Activated T-helper 17 cell treated with anti-CD3 and anti-CD28 coated beads, Interleukin-2, amount 50 U/mL, for 72 hours (primary cell): ENCODE results near the gene RIOK3. TPM values are rescaled to one million over a fixed set of nuclear protein-coding genes. Genes with fewer than 3 reads are reported as not detected.

ENCODE experiments used
- ATAC-seq: fragments of 150-1000 bp; cut with Tn5 transposase; replicated peaks from 2 replicates; pipeline ENCODE4 v1.10.0; 2021; ENCODE audit warnings: mild to moderate bottlenecking, moderate library complexity
- H3K27ac Mint-ChIP-seq: one replicate; pipeline ENCODE4 v1.8.0; 2022; ENCODE audit warnings: mixed read lengths
- H3K27me3 Mint-ChIP-seq: one replicate; pipeline ENCODE4 v1.8.0; 2022; ENCODE audit warnings: mixed read lengths
- H3K36me3 Mint-ChIP-seq: one replicate; pipeline ENCODE4 v1.8.0; 2022; ENCODE audit warnings: low read depth, mild to moderate bottlenecking, mixed read lengths
- H3K4me1 Mint-ChIP-seq: one replicate; pipeline ENCODE4 v1.8.0; 2022; ENCODE audit warnings: mixed read lengths
- H3K4me3 Mint-ChIP-seq: one replicate; pipeline ENCODE4 v1.8.0; 2022; ENCODE audit warnings: mild to moderate bottlenecking, mixed read lengths
- H3K9me3 Mint-ChIP-seq: one replicate; pipeline ENCODE4 v1.8.0; 2022; ENCODE audit warnings: mixed read lengths
- total RNA-seq, 2 donors: library from RNA; stranded (reverse); gene quantifications; one replicate each; pipeline ENCODE4 v1.2.3, GENCODE V29; 2022

RIOK3 gene
- total RNA-seq, 2 donors from 2014 or later: 56.8 to 101 TPM

DNA sequence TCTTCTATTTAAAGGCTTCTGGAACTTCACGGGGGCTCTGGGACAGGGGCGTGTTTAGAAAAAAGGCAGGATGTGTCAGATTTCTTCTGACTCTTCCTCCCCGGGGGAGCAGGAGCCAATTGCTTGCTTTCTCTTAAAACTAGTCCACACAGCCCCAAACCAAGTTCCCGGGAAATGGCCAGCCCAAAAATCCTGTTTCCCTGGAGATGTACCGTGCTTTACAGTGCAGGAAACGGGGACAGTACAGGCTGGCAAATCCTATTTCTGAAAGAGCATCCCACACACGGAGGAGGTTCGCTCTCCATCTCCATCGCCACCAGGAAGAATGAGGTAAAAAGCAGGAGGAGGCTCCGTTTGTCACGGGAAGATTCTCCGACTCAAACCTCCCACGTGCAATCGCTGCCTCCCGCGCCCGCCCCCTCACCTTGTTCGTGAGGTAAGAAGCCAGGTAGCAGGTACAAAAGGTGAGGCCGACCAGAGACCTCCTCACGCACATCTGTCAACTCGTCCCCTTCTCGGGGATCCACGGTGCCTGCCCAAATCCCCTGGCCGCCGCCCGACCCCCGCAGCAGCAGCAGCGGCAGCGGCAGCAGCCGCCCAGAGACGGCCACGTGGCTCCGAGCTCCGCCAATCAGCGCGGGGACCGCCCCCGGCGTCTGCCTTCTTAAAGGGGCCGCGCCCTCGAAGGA, 15.6 kb upstream of the RIOK3 start:
- H3K27me3 Mint-ChIP-seq: no peaks in the 10 kb centered on the region
- ATAC-seq: peak; percentile 98
- peak overlapping the region; percentile 89 for H3K4me3 Mint-ChIP-seq
- no peaks in the 10 kb centered on the region for H3K9me3 Mint-ChIP-seq
- no peaks in the 10 kb centered on the region for H3K36me3 Mint-ChIP-seq
- no peaks in the 10 kb centered on the region for H3K4me1 Mint-ChIP-seq
- peak overlapping the region; percentile 76 for H3K27ac Mint-ChIP-seq

DNA sequence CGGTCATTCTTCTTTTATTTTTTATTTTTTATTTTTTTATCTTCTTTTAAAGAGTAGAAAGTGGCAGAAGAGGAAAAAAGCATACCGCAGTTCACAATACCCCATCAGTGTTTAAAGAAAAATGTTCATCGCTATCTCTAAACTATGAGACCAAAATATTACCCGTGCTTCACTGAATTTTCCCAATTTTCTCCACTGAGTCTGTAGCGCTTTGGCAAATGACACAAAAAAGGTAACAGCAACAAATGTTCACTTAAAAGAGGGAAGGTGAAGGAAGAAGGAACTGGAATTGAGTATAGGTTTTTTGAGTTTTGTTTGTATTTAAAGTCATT, 15.1 kb upstream of the RIOK3 start:
- no peak overlapping the region for H3K27ac Mint-ChIP-seq
- ATAC-seq: no peak

DNA sequence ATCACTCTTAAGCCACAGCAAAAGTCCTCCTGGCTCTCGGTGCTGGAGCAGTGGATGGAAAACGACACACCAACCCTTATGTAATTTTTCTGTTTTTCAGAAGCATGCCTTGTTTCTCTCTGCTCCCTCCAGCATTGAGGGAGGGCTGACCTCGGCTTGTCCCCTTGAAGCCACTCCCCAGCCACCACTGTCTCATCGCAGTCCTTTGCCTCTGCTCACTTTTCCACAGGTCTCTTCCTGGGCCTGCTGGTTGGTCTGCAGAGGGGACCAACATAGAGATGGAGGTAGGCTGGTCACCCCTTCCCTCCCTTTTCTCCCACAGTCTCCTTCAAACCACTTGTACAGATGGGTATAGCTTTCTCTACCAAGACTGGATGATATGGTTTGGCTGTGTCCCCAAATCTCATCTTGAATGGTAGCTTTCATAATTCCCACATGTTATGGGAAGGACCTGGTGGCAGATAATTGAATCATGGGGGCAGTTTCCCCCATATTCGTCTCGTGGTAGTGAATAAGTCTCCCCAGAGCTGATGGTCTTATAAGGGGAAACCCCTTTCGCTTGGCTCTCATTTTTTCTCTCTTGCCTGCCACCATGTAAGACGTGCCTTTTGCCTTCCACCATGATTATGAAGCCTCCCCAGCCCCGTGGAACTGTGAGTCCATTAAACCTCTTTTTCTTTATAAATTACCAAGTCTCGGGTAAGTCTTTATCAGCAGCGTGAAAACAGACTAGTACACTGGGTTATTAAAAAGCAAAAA, 14.3 kb upstream of the RIOK3 start:
- H3K4me1 Mint-ChIP-seq: no peaks in the 10 kb centered on the region
- H3K27me3 Mint-ChIP-seq: no peaks in the 10 kb centered on the region
- peak; percentile 41 for ATAC-seq
- H3K36me3 Mint-ChIP-seq: no peaks in the 10 kb centered on the region
- no peaks in the 10 kb centered on the region for H3K9me3 Mint-ChIP-seq
- H3K4me3 Mint-ChIP-seq: peak overlapping the region; percentile 89
- peak overlapping the region; percentile 51 for H3K27ac Mint-ChIP-seq

More for the DNA sequence above, 15.1 kb upstream of the RIOK3 start:
- Mint-ChIP-seq H3K36me3 (no peaks in the 10 kb centered on the region), H3K9me3 (no peaks in the 10 kb centered on the region), H3K4me1 (no peaks in the 10 kb centered on the region), H3K4me3 (peak overlapping the region; percentile 89), H3K27me3 (no peaks in the 10 kb centered on the region)

DNA sequence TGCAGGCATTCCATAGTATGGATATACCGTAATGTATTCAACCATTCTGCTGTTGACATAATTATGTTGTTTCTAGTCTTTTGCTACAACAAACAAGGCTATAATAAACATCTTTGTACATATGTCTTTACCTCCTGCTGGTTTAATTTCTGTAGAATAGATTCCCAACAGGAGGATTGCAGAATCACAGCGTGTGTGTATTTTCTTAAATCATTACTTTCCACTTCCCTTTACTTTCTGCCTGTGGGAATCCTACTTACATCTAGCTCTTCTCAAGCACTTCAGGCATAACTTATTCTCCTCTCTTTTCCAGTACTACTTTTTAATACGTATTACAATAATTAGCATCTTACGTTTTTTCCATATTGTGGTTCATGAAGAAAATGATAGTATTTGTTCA, 13.0 kb upstream of the RIOK3 start:
- no peaks in the 10 kb centered on the region for H3K4me1 Mint-ChIP-seq
- H3K27me3 Mint-ChIP-seq: no peaks in the 10 kb centered on the region
- H3K4me3 Mint-ChIP-seq: no peak overlapping the region
- no peak for ATAC-seq
- H3K36me3 Mint-ChIP-seq: no peaks in the 10 kb centered on the region
- no peaks in the 10 kb centered on the region for H3K9me3 Mint-ChIP-seq
- no peak overlapping the region for H3K27ac Mint-ChIP-seq

DNA sequence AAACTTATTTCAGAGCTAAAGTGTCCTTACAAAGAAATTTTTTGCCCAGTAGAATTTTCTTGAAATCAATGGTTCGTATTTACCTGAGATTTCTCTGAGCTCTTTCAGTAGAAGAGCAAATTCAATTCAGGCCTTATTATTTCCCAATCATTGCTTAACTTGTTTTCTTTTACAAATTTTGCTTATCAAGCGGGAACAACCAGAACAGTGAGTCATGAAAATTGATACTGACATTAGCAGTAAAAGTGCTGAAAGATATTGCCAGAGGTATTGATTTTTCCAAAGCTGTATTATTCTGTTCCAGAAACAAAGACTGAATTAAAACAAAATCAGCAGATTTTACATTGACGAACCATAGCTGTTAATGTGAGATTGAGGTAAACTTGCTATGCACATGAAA, 10.1 kb upstream of the RIOK3 start:
- Mint-ChIP-seq H3K9me3 (no peaks in the 10 kb centered on the region), H3K27ac (no peak overlapping the region)

DNA sequence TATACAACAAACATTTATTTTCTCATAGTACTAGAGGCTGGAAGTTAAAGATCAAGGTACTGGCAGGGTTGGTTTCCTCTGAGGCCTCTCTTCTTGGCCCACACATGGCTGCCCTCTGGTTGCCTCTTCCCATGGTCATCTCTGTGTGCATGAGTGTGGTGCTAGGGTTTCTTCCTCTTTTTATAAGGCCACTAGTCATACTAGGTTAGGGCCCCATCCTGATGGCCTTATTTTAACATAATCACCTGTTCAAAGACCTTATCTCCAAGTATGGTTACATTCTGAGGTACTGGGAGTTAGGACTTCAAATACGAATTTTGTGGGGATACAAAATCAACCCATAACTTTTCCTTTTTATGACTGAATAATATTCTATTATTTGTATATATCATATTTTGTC, 4.8 kb upstream of the RIOK3 start:
- H3K27me3 Mint-ChIP-seq: no peaks in the 10 kb centered on the region
- no peak for ATAC-seq

More for the DNA sequence above, 10.1 kb upstream of the RIOK3 start:
- H3K27me3 Mint-ChIP-seq: no peaks in the 10 kb centered on the region
- H3K36me3 Mint-ChIP-seq: no peaks in the 10 kb centered on the region
- H3K4me1 Mint-ChIP-seq: no peaks in the 10 kb centered on the region
- H3K4me3 Mint-ChIP-seq: no peak overlapping the region
- ATAC-seq: no peak

DNA sequence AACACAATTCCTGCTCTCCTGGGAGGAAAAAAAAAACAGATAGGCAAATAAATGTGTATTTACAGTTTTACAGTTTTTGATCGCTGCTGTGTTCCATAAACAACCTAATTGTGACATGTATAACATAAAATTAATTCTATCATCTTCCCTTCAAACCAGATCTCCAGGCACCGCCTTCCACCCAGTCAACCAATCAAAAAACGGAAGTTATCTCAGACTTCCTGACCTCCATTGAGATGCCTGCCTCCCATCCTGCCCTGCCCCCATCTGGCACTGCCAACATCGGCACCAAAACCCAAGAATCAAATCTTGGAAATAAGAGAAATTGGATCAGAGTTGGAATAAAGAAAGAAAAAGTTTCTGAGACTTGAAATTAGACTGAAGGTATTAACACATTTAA, 3.1 kb upstream of the RIOK3 start:
- peaks cover 23% of the 10 kb centered on the region for H3K4me1 Mint-ChIP-seq
- ATAC-seq: no peak

More for the DNA sequence above, 4.8 kb upstream of the RIOK3 start:
- Mint-ChIP-seq H3K27ac (no peak overlapping the region), H3K9me3 (no peaks in the 10 kb centered on the region), H3K4me3 (no peak overlapping the region), H3K4me1 (peaks cover 15% of the 10 kb centered on the region), H3K36me3 (peaks cover 7% of the 10 kb centered on the region)

DNA sequence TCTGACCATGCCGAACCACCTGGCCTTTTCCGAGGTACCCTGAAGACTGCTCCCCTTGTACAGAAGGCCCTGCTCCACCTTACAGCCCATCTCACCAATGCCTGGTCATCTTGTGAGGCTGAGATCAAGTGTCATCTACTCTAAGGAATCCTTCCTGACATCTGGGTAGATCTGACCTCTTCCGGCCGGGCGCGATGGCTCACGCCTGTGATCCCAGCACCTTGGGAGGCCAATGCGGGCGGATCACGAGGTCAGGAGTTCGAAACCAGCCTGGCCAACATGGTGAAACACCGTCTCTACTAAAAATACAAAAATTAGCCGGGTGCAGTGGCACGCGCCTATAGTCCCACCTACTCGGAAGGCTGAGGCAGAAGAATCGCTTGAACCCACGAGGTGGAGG, 2.1 kb upstream of the RIOK3 start:
- no peak for ATAC-seq
- Mint-ChIP-seq H3K36me3 (peaks cover 34% of the 10 kb centered on the region), H3K27me3 (no peaks in the 10 kb centered on the region), H3K9me3 (no peaks in the 10 kb centered on the region), H3K27ac (peak overlapping the region; percentile 95), H3K4me3 (peak overlapping the region; percentile 94), H3K4me1 (peaks cover 23% of the 10 kb centered on the region)

More for the DNA sequence above, 3.1 kb upstream of the RIOK3 start:
- Mint-ChIP-seq H3K27ac (no peak overlapping the region), H3K9me3 (no peaks in the 10 kb centered on the region), H3K27me3 (no peaks in the 10 kb centered on the region), H3K4me3 (no peak overlapping the region), H3K36me3 (peaks cover 25% of the 10 kb centered on the region)

DNA sequence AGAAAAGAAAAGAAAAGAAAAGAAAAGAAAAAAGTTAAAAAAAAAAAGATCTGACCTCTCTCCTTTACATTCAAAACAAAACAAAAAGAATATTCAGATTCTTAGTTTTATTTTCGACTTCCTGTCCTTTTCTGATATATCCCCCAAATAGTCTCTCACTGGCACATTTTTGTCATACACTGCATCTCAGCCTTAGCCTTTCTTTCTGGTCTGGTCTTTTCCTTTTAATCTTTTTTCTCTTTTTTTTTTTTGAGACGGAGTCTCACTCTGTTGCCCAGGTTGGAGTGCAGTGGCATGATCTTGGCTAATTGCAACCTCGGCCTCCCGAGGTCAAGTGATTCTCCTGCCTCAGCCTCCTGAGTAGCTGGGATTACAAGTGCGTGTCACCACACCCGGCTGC, 1.6 kb upstream of the RIOK3 start:
- Mint-ChIP-seq H3K4me1 (peaks cover 23% of the 10 kb centered on the region), H3K27ac (peak overlapping the region; percentile 95), H3K36me3 (peaks cover 35% of the 10 kb centered on the region), H3K4me3 (peak overlapping the region; percentile 94), H3K9me3 (no peaks in the 10 kb centered on the region), H3K27me3 (no peaks in the 10 kb centered on the region)
- no peak for ATAC-seq

DNA sequence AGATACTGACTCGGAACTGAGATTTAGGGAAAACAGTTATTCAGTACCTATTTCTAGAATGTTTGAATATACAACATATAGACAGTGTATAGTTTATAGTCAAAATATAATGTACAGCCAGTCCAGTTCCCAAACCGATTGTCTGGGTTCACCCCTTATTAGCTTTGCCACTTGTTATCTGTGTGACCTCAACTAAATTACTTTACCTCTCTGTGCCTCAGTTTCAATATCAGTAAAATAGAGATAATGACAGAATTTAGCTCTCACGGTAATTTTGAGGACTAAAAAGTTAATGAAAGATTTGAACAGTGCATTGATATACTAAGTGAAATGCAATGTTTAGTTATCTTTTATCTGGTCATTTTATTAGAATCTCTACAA, 750 bp upstream of the RIOK3 start:
- no peaks in the 10 kb centered on the region for H3K27me3 Mint-ChIP-seq
- H3K4me3 Mint-ChIP-seq: peak overlapping the region; percentile 94

DNA sequence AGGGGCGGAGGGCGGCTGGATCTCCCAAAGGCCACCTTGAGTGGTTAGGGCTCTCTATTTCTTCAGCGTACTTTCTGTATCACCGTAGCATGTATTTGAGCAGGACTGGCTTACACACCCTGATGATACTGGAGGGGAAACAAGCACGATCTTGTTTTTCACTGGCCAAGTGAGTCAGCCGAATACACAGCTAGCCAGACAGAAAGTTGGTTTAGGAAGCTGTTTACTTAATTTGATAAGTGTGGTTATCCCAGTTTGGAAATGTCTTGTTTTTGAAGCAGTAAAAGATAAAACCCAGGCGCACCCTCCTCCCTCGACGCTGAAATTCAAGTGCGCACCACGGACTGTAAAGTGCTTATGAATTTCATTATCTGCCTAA, 582 bp downstream of the RIOK3 start:
- Mint-ChIP-seq H3K36me3 (peaks cover 56% of the 10 kb centered on the region), H3K27ac (peak overlapping the region; percentile 95), H3K4me3 (peak overlapping the region; percentile 94), H3K4me1 (peaks cover 42% of the 10 kb centered on the region), H3K27me3 (no peaks in the 10 kb centered on the region), H3K9me3 (no peaks in the 10 kb centered on the region)
- ATAC-seq: peak; percentile 35

More for the DNA sequence above, 750 bp upstream of the RIOK3 start:
- peak overlapping the region; percentile 95 for H3K27ac Mint-ChIP-seq
- peaks cover 43% of the 10 kb centered on the region for H3K36me3 Mint-ChIP-seq
- H3K4me1 Mint-ChIP-seq: peaks cover 29% of the 10 kb centered on the region
- no peaks in the 10 kb centered on the region for H3K9me3 Mint-ChIP-seq
- no peak for ATAC-seq

DNA sequence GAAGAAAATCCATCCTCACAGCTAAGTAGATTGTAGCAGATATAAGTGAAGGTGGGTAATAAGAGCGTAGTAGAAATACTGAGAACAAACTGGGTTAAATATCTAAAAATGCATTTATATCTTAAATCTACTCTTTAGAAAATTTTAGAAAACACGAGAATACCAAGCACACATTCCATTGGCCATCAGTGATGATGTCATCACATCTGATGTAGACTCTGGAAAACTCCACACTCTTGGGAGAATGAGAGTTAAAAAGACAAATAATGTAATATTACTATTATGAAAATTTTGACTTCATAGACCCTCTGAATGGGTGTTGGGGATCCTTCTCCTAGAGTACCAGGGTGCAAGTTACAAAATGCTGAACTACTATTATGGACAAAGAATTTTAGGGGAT, 3.7 kb downstream of the RIOK3 start:
- H3K36me3 Mint-ChIP-seq: peaks cover 88% of the 10 kb centered on the region
- H3K4me1 Mint-ChIP-seq: peaks cover 59% of the 10 kb centered on the region
- no peaks in the 10 kb centered on the region for H3K27me3 Mint-ChIP-seq
- peak overlapping the region; percentile 29 for H3K4me3 Mint-ChIP-seq
- ATAC-seq: no peak
- no peaks in the 10 kb centered on the region for H3K9me3 Mint-ChIP-seq
- no peak overlapping the region for H3K27ac Mint-ChIP-seq

DNA sequence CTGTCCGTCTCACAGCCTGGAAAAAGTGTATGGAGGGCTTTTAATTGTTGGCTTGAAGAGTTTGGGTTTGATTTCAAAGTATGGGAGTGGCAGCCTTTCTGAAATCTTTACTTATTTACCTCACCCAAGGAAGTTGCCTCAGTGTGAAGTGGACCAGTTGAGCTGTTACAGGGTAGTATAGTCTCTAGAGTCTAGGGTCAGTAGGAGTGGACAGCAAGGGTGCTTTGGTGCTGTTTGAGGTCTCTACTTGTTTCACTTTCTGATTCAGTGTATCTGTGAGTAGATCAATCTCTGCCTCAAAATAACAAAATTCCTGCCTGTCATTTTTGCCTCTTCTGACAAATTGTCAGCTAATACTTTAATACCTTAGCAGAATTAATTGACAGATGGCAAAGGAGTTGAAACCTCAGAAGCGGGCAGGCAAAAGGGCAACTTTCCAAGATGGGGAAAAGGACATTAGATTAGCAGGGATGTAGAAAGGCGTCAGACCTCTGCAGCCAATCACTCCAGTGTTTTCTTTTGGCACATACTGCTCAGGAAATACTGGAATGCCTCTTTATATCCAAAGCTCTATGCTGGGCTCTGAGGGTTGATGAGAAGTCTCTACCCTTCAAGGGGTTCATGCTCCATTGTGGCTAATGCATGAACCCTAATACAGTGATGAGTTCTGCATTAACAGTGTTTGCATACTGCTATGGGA, 5.9 kb downstream of the RIOK3 start:
- Mint-ChIP-seq H3K27ac (peak overlapping the region; percentile 18), H3K36me3 (peaks cover 95% of the 10 kb centered on the region), H3K4me1 (peaks cover 49% of the 10 kb centered on the region), H3K9me3 (no peaks in the 10 kb centered on the region), H3K27me3 (no peaks in the 10 kb centered on the region), H3K4me3 (peak overlapping the region; percentile 15)
- no peak for ATAC-seq

DNA sequence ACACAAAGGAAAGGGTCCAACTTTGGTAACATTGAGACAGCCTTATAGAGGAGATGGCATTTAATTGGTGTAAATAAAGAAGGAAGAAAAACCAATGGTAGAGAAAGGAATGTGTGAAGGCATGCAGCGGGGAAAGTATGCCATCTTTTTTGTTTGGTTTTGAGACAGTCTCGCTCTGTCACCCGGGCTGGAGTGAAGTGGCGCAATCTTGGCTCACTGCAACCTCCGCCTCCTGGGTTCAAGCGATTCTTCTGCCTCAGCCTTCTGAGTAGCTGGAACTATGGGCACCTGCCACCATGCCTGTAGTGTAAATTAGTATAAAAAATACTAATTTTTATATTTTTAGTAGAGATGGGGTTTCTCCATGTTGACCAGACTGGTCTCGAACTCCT, 6.4 kb downstream of the RIOK3 start:
- H3K36me3 Mint-ChIP-seq: peaks cover 95% of the 10 kb centered on the region
- no peaks in the 10 kb centered on the region for H3K9me3 Mint-ChIP-seq
- peak overlapping the region; percentile 69 for H3K27ac Mint-ChIP-seq
- no peaks in the 10 kb centered on the region for H3K27me3 Mint-ChIP-seq
- H3K4me1 Mint-ChIP-seq: peaks cover 45% of the 10 kb centered on the region
- peak overlapping the region; percentile 36 for H3K4me3 Mint-ChIP-seq
- ATAC-seq: no peak
